Measurements from ENCODE around the gene ADAT3.

Gene ADAT3

GRCh38 chr19:1924320-1924961 lies 19.2 kb downstream of the ADAT3 start:
- Histone ChIP-seq H3K27ac (ENCODE audit: extremely low read depth, low read depth, low read length) (no peak overlapping the region), H3K36me3 (ENCODE audit: control insufficient read depth in 2 of 2, insufficient read depth in 1 of 2, low read length in 2 of 2) (peaks cover 0 to 45% of the 10 kb centered on the region in 2 experiments; a peak in 2 of 3 replicates), H3K4me3 (ENCODE audit: low read depth, low read length) (no peak overlapping the region), H3K9me3 (ENCODE audit: control insufficient read depth, insufficient read depth, low read depth, low read length) (no peaks in the 10 kb centered on the region), H3K4me1 (ENCODE audit: control insufficient read depth, insufficient read depth, low read length) (no peaks in the 10 kb centered on the region)
- POLR2A ChIA-PET: interaction anchor here (0.6 kb wide), 1 partner anchor 26 kb away, joined by 4 read pairs; no protein-coding TSS in a partner anchor
- TF ChIP-seq ZFP69B (tag by site-specific recombination; IDR thresholded peaks at IDR 0.05) (no peak), ZBTB44 (tag by site-specific recombination; IDR thresholded peaks at IDR 0.05) (no peak), ZNF121 (tag by site-specific recombination; IDR thresholded peaks at IDR 0.05) (no peak), ZNF513 (tag by site-specific recombination; IDR thresholded peaks at IDR 0.05) (no peak), MYNN (tag by site-specific recombination; IDR thresholded peaks at IDR 0.05; ENCODE audit: borderline replicate concordance) (no peak), ZNF16 (tag by site-specific recombination; IDR thresholded peaks at IDR 0.05; ENCODE audit: low read depth) (no peak), ELK4 (IDR thresholded peaks at IDR 0.05; ENCODE audit: borderline replicate concordance, low read depth, low read length) (no peak), ZNF366 (tag by site-specific recombination; conservative IDR thresholded peaks at IDR 0.05) (no peak), FEZF1 (tag by site-specific recombination; IDR thresholded peaks at IDR 0.05) (no peak), ZNF10 (tag by site-specific recombination; IDR thresholded peaks at IDR 0.05) (no peak), ZBTB6 (tag by site-specific recombination; IDR thresholded peaks at IDR 0.05) (no peak), ZNF140 (tag by site-specific recombination; IDR thresholded peaks at IDR 0.05) (no peak), ZNF24 (tag by site-specific recombination; IDR thresholded peaks at IDR 0.05) (no peak), HIC1 (tag by site-specific recombination; IDR thresholded peaks at IDR 0.05) (no peak), ZNF112 (tag by site-specific recombination; IDR thresholded peaks at IDR 0.05) (no peak), ZNF701 (tag by site-specific recombination; IDR thresholded peaks at IDR 0.05) (no peak)
- CTCF ChIA-PET: no interaction called here

GRCh38 chr19:1925544-1925943 lies 20.3 kb downstream of the ADAT3 start:
- TF ChIP-seq EGR2 (tag by site-specific recombination; IDR thresholded peaks at IDR 0.05; ENCODE audit: low read depth) (no peak), ZNF843 (tag by site-specific recombination; IDR thresholded peaks at IDR 0.05) (no peak), ZNF677 (tag by site-specific recombination; IDR thresholded peaks at IDR 0.05) (no peak), ZNF548 (tag by site-specific recombination; IDR thresholded peaks at IDR 0.05) (no peak), ZNF600 (tag by site-specific recombination; IDR thresholded peaks at IDR 0.05) (0 out of 2 replicates have a peak, but pooled peaks have one; percentile 30), GLIS1 (tag by site-specific recombination; IDR thresholded peaks at IDR 0.05) (no peak)
- Histone ChIP-seq H3K36me3 (ENCODE audit: control insufficient read depth in 2 of 2, insufficient read depth in 1 of 2, low read length in 2 of 2) (peaks cover 0 to 38% of the 10 kb centered on the region in 2 experiments; a peak in 2 of 3 replicates), H3K4me3 (ENCODE audit: low read depth, low read length) (no peak overlapping the region), H3K9me3 (ENCODE audit: control insufficient read depth, insufficient read depth, low read depth, low read length) (no peaks in the 10 kb centered on the region), H3K4me1 (ENCODE audit: control insufficient read depth, insufficient read depth, low read length) (no peaks in the 10 kb centered on the region), H3K27ac (ENCODE audit: extremely low read depth, low read depth, low read length) (no peak overlapping the region)
- CTCF ChIA-PET: no interaction called here
- POLR2A ChIA-PET: no interaction called here
